Skin of body (tissue), 2 donors: Measurements from ENCODE around the gene STXBP6. TPM values are rescaled to one million over a fixed set of nuclear protein-coding genes. Genes with fewer than 3 reads are reported as not detected.

Experiments
- DNase-seq: peaks from one replicate; lab custom pipeline; 2025; lab: John Stamatoyannopoulos, UW
- total RNA-seq: library from RNA; depleted of rRNA; stranded (reverse); fragments of >200 nt; gene quantifications from one replicate; pipeline ENCODE4 v1.2.3, GENCODE V29; 2014

STXBP6 gene
- total RNA-seq, 1 donor from 2014 or later: 7.6 TPM

- DNase-seq: no peak
Observed at GRCh38 chr14:24915958-24916595, 133.9 kb downstream of the STXBP6 start.

GRCh38 chr14:24915403-24915921 is 134.5 kb downstream of the STXBP6 start:
- DNase-seq: no peak

- DNase-seq: no peak
Observed at GRCh38 chr14:24913746-24914145, 136.2 kb downstream of the STXBP6 start.

GRCh38 chr14:24913021-24913420 is 136.9 kb downstream of the STXBP6 start:
- no peak for DNase-seq

GRCh38 chr14:24911324-24912109 is 138.4 kb downstream of the STXBP6 start:
- peak; percentile 43 for DNase-seq

- no peak for DNase-seq
Observed at GRCh38 chr14:24910408-24910986, 139.4 kb downstream of the STXBP6 start.

GRCh38 chr14:24909523-24910302 is 140.2 kb downstream of the STXBP6 start:
- DNase-seq: no peak

- no peak for DNase-seq
Observed at GRCh38 chr14:24908592-24909236, 141.2 kb downstream of the STXBP6 start.

GRCh38 chr14:24904533-24904932 is 145.4 kb downstream of the STXBP6 start:
- DNase-seq: no peak

GRCh38 chr14:24903337-24903736 is 146.6 kb downstream of the STXBP6 start:
- no peak for DNase-seq

- peak; percentile 97 for DNase-seq
Observed at GRCh38 chr14:24900269-24901100, 149.5 kb downstream of the STXBP6 start.

- no peak for DNase-seq
Observed at GRCh38 chr14:24897793-24898192, 152.2 kb downstream of the STXBP6 start.

- no peak for DNase-seq
Observed at GRCh38 chr14:24895622-24896021, 154.3 kb downstream of the STXBP6 start.

GRCh38 chr14:24895243-24895583 is 154.7 kb downstream of the STXBP6 start:
- DNase-seq: no peak

- no peak for DNase-seq
Observed at GRCh38 chr14:24894583-24895242, 155.2 kb downstream of the STXBP6 start.

GRCh38 chr14:24892497-24893051 is 157.4 kb downstream of the STXBP6 start:
- peak; percentile 31 for DNase-seq

- DNase-seq: no peak
Observed at GRCh38 chr14:24891987-24892496, 157.9 kb downstream of the STXBP6 start.

GRCh38 chr14:24890716-24891115 is 159.2 kb downstream of the STXBP6 start:
- DNase-seq: no peak

GRCh38 chr14:24889843-24890242 is 160.1 kb downstream of the STXBP6 start:
- no peak for DNase-seq
